HepG2 (cell line): ENCODE results near the gene SLC6A12. TPM values are rescaled to one million over a fixed set of nuclear protein-coding genes. Genes with fewer than 3 reads are reported as not detected.

ENCODE experiments used
- ATAC-seq: fragments of 200-7000 bp; cut with Tn5 transposase; 3 replicates; pipeline ENCODE4 v1.9.1; 2020; ENCODE audit warnings: mild to moderate bottlenecking, moderate library complexity
- BruUV-seq: library from RNA; stranded (reverse); fragments of 400-500 nt; replicated peaks from 2 replicates; lab custom pipeline; 2021; lab: Mats Ljungman, UMichigan
- CTCF ChIA-PET: fragments of 300-600 bp; formaldehyde crosslinking; extraction: SDS; loops from one replicate; lab custom pipeline; 2021; ENCODE audit warnings: low total read pairs, inconsistent platforms, low intra/inter-chr PET ratio; lab: Yijun Ruan, JAX
- POLR2A ChIA-PET: fragments of 350-600 bp; sonication (Branson Sonifier 250); formaldehyde crosslinking; loops from one replicate; lab custom pipeline; 2020; ENCODE audit warnings: antibody characterized with exemption, inconsistent platforms; lab: Yijun Ruan, JAX
- DNase-seq: peaks from one replicate; pipeline ENCODE4 v3.0.0-alpha.2; 2015; ENCODE audit warnings: low spot score
- FAIRE-seq: peaks from 3 replicates; lab custom pipeline; 2011; peaks lifted over from hg19 to GRCh38; lab: Jason Lieb, UNC
- H2AFZ ChIP-seq: one replicate; pipeline ENCODE4 v1.6.1; 2011; ENCODE audit warnings: low read length, inconsistent platforms
- H3K27ac ChIP-seq: fragments of 300-600 bp; 3 replicates; pipeline ENCODE4 v1.8.0; 2011; ENCODE audit warnings: mixed run types, mild to moderate bottlenecking, mixed read lengths, low read length, inconsistent platforms; ENCODE audit not compliant: insufficient read depth; ENCODE audit errors: extremely low read length
- H3K27me3 ChIP-seq, 2 experiments: fragments of 200-600 bp in 1 of 2; 2 replicates in 1 of 2; 3 replicates in 1 of 2; pipeline versions ENCODE4 v1.6.0 to v1.8.0; 2011; ENCODE audit warnings: low read length in 2 of 2, mild to moderate bottlenecking in 2 of 2, moderate library complexity in 2 of 2, inconsistent platforms in 1 of 2; ENCODE audit not compliant: insufficient read depth in 2 of 2, control insufficient read depth in 1 of 2
- H3K36me3 ChIP-seq, 2 experiments: fragments of 200-600 bp in 1 of 2; replicated peaks in 1 of 2; 2 replicates in 1 of 2; 3 replicates in 1 of 2; pipeline versions ENCODE4 v1.5.1 to v1.8.0; 2011; ENCODE audit warnings: low read length in 2 of 2, inconsistent platforms in 1 of 2; ENCODE audit not compliant: insufficient read depth in 2 of 2, control insufficient read depth in 1 of 2
- H3K4me1 ChIP-seq: 2 replicates; pipeline ENCODE4 v1.5.1; 2012; ENCODE audit warnings: low read length, inconsistent platforms; ENCODE audit not compliant: insufficient read depth
- H3K4me2 ChIP-seq: 2 replicates; pipeline ENCODE4 v1.6.0; 2011; ENCODE audit warnings: low read depth, low read length, inconsistent platforms
- H3K4me3 ChIP-seq, 3 experiments: fragments of 200-600 bp in 1 of 3; sonication (generic), shearing (Covaris generic) in 1 of 3; replicated peaks in 1 of 3; 2 replicates each; pipeline ENCODE4 v1.5.1; 2011 to 2016; ENCODE audit warnings: low read length in 3 of 3, inconsistent platforms in 2 of 3, low read depth in 2 of 3, mild to moderate bottlenecking in 2 of 3, control low read depth in 1 of 3, mixed read lengths in 1 of 3; ENCODE audit not compliant: insufficient read depth in 1 of 3
- H3K79me2 ChIP-seq: one replicate; pipeline ENCODE4 v1.6.1; 2011; ENCODE audit warnings: low read length, inconsistent platforms; ENCODE audit not compliant: insufficient read depth
- H3K9ac ChIP-seq: 2 replicates; pipeline ENCODE4 v1.6.0; 2011; ENCODE audit warnings: mild to moderate bottlenecking, low read depth, low read length, inconsistent platforms; ENCODE audit not compliant: insufficient read depth
- H3K9me3 ChIP-seq: 2 replicates; pipeline ENCODE4 v1.5.1; 2012; ENCODE audit warnings: mild to moderate bottlenecking, low read length
- H4K20me1 ChIP-seq: 2 replicates; pipeline ENCODE4 v1.6.0; 2011; ENCODE audit warnings: inconsistent platforms, mild to moderate bottlenecking, low read length, moderate library complexity; ENCODE audit not compliant: insufficient read depth
- CREB1 ChIP-seq, 2 experiments: fragments of 450-650 bp in 1 of 2; IDR thresholded peaks; 2 replicates each; pipeline ENCODE4 v1.6.1; 2016 to 2017; ENCODE audit warnings: control low read depth in 1 of 2, mild to moderate bottlenecking in 1 of 2, missing compliant biosample characterization in 1 of 2, missing genetic modification characterization in 1 of 2
- JUN ChIP-seq: sonication (generic); formaldehyde crosslinking; IDR thresholded peaks from 2 replicates; pipeline ENCODE4 v1.4.0; 2020; ENCODE audit warnings: mild to moderate bottlenecking, missing genetic modification reagents
- ZNF263 ChIP-seq: sonication (generic); formaldehyde crosslinking; IDR thresholded peaks from 2 replicates; pipeline ENCODE4 v1.4.0; 2020; ENCODE audit warnings: missing genetic modification reagents
- ZNF678 ChIP-seq: sonication (generic); formaldehyde crosslinking; IDR thresholded peaks from 2 replicates; pipeline ENCODE4 v1.4.0; 2020; ENCODE audit warnings: mild to moderate bottlenecking, missing genetic modification reagents
- WGBS: methylation state at CpG from one replicate; pipeline ENCODE4 v1.1.6; 2017; ENCODE audit warnings: low lambda C conversion rate; 5-methylcytosine and 5-hydroxymethylcytosine counted together
- in situ Hi-C: cut with HindIII; loops from 2 replicates; pipeline ENCODE4 v1.10.0; 2017; ENCODE audit warnings: low pct_unique_long_range_greater_than_20kb; ENCODE audit not compliant: extremely low pct_ligation_motif_present
- intact Hi-C: fragments of 100-400 bp; cut with micrococcal nuclease; formaldehyde crosslinking; loops from one replicate; pipeline ENCODE4 v1.10.0; 2022; ENCODE audit not compliant: unreplicated experiment
- polyA plus RNA-seq, 8 experiments: library from polyadenylated mRNA; depleted of rRNA in 3 of 8; stranded (reverse) in 7 of 8; unstranded in 1 of 8; fragments of >200 nt; fragmentation: Illumina TruSeq in 4 of 8; extraction: Trizol in 4 of 8; gene quantifications; 2 replicates each; pipeline versions ENCODE4 v1.2.1 to v1.2.3, GENCODE V29; 2011 to 2016; ENCODE audit warnings: low read depth in 4 of 8, missing spikeins in 1 of 8, mixed read lengths in 1 of 8; ENCODE audit not compliant: insufficient read depth in 1 of 8
- total RNA-seq, 5 experiments: library from RNA; depleted of rRNA; stranded (reverse); fragments of >200 nt; fragmentation: Illumina TruSeq; extraction: Trizol; gene quantifications; 2 replicates each; pipeline ENCODE4 v1.2.3, GENCODE V29; 2016; ENCODE audit warnings: low read depth in 1 of 5

SLC6A12 gene
- total and polyA plus RNA-seq, 2 of the 13 experiments (the other 11 are each of a cell fraction or from before 2014, with no cell fraction given) = 3.7 to 18.8 TPM

GRCh38 chr12:162467-163307 lies 51.3 kb downstream of the SLC6A12 start:
- in situ Hi-C loops = no loop called here
- intact Hi-C loops = no loop called here
- no peak for TF ChIP-seq ZNF678 (CRISPR knock-in tag)
- peak; percentile 54 for TF ChIP-seq ZNF263 (CRISPR knock-in tag)
- CTCF ChIA-PET = no interaction called here
- no peaks in the 10 kb centered on the region for H3K9me3 ChIP-seq
- no peak for DNase-seq
- no peak for FAIRE-seq
- H3K27me3 ChIP-seq = peaks cover 0 to 58% of the 10 kb centered on the region in 2 experiments; a peak in 4 of 5 replicates
- H3K27ac ChIP-seq = no peak overlapping the region
- H3K79me2 ChIP-seq = no peaks in the 10 kb centered on the region
- H3K36me3 ChIP-seq = no peaks in the 10 kb centered on the region
- no peaks in the 10 kb centered on the region for H4K20me1 ChIP-seq
- WGBS = 36% methylated on average over 18 of the region's 18 CpGs
- no peak overlapping the region for H3K9ac ChIP-seq
- no peak overlapping the region for H3K4me3 ChIP-seq
- POLR2A ChIA-PET = no interaction called here
- H3K4me2 ChIP-seq = no peak overlapping the region
- H3K4me1 ChIP-seq = peaks cover 29% of the 10 kb centered on the region
- no peak overlapping the region for H2AFZ ChIP-seq
- peak; percentile 34 for ATAC-seq
- no TSS peak for BruUV-seq

GRCh38 chr12:161823-162222 lies 52.1 kb downstream of the SLC6A12 start:
- in situ Hi-C loops = no loop called here
- Histone ChIP-seq H3K27me3 (peaks cover 1 to 56% of the 10 kb centered on the region in 2 experiments; a peak in 4 of 5 replicates), H3K4me3 (no peak overlapping the region), H3K36me3 (no peaks in the 10 kb centered on the region), H4K20me1 (no peaks in the 10 kb centered on the region), H2AFZ (no peak overlapping the region), H3K79me2 (no peaks in the 10 kb centered on the region), H3K9ac (no peak overlapping the region), H3K9me3 (no peaks in the 10 kb centered on the region), H3K4me2 (no peak overlapping the region), H3K4me1 (peaks cover 20% of the 10 kb centered on the region), H3K27ac (no peak overlapping the region)
- TF ChIP-seq CREB1 (IDR thresholded peaks at IDR 0.05) = peak; percentile 70
- TF ChIP-seq CREB1 (CRISPR knock-in tag; IDR thresholded peaks at IDR 0.05) = no peak
- TF ChIP-seq JUN = no peak
- no TSS peak for BruUV-seq
- 53% methylated on average over 7 of the region's 8 CpGs for WGBS
- intact Hi-C loops = no loop called here
- FAIRE-seq = no peak
- ATAC-seq = no peak
- CTCF ChIA-PET = no interaction called here
- no peak for DNase-seq
- POLR2A ChIA-PET = no interaction called here
